HG02981 (cell line): ENCODE measurements around the gene CTDSPL.

ENCODE experiments used
- ATAC-seq: cut with Tn5 transposase; IDR thresholded peaks from one replicate; pipeline ENCODE4 v1.9.1; 2021; ENCODE audit warnings: mild to moderate bottlenecking, moderate library complexity; ENCODE audit not compliant: unreplicated experiment

Gene CTDSPL

DNA sequence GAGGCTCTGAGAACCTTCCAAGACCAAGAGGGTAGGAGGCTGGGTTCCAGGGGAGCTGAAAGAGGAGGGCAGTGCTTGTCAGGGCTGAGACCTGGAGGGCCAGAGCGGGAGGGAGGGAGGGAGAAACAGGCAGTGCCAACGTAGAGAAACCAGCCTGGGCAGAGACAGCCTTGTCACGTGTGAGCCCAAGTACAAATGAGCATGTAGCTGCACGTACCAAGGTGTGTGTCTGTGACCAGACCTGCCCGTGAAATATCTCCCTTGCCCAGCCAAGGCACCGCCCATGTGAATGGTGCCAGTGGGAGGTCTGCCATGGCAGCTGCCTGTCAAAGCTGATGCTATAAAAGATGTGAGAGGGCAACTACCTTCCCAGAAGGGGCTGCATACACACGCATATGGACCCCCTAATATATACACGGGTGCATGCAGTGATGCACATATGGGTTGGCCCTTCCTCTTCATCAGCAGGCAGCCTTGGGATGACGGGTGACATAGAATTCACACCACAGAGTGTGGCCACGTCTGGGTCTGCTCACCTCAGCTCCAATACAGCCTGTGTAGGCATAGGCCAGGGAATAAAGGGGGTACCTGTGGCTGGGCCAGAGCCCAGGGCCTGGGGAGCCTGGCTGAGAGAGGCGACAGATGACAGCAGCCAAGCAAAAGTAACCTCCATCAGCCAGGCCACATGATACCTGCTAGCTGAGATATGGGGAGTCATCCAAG is 7.8 kb upstream of the CTDSPL start:
- ATAC-seq: no peak

GRCh38 chr3:37855363-37855970 is 6.2 kb upstream of the CTDSPL start:
- ATAC-seq: no peak

DNA sequence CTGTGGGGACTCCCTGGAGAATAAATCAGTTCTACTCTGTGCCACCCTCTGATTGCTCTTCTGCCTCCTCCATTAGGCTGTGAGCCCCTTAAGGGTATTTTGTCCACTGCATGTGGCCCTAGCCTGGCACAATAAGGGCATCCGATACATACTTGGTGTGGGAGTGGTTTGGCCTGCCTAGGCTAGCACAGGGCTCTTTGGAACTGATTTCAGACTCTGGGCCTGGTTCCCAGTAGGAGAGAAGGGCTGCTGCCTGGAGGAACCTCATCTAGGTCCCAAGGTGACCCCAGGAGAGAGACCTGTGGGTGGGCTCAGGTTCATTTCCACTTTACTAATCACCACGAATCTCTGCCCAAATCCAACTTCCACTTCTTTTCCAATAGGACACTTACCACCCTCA is 5.3 kb upstream of the CTDSPL start:
- ATAC-seq: no peak

DNA sequence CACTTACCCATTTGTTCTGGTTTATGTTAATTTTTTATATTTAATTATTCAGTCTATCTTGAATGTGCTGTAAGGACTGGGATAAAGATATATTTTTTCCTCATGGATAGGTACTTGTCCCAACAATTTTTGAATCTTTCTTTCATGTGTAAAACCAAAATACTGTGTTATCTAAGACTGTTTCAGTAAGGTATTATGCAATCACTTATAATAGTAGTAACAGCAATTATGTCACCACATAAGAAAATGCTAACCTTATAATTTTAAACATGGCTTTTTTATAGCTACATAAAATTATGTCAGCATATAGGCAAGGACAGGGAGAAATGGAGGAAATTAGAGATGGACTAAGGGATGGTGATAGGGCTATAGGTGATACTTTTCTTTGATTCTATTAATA is 2.9 kb upstream of the CTDSPL start:
- no peak for ATAC-seq

GRCh38 chr3:37859354-37859753 is 2.3 kb upstream of the CTDSPL start:
- ATAC-seq: no peak

DNA sequence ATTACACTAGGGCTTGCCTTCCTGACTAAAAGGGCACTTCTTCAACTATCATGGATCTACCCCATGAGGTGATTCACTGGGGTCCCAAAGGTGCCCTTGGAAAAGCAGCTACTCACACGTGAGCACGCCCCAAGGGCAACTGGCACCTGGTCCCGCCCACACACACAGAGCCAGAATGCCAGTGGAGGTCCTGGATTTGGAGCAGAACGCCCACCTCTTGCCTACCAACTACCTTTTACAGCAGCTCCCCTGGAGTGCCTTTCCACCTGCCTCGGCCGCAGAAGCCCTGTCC is 1.8 kb upstream of the CTDSPL start:
- no peak for ATAC-seq

GRCh38 chr3:37862219-37862902 is 681 bp downstream of the CTDSPL start:
- no peak for ATAC-seq

DNA sequence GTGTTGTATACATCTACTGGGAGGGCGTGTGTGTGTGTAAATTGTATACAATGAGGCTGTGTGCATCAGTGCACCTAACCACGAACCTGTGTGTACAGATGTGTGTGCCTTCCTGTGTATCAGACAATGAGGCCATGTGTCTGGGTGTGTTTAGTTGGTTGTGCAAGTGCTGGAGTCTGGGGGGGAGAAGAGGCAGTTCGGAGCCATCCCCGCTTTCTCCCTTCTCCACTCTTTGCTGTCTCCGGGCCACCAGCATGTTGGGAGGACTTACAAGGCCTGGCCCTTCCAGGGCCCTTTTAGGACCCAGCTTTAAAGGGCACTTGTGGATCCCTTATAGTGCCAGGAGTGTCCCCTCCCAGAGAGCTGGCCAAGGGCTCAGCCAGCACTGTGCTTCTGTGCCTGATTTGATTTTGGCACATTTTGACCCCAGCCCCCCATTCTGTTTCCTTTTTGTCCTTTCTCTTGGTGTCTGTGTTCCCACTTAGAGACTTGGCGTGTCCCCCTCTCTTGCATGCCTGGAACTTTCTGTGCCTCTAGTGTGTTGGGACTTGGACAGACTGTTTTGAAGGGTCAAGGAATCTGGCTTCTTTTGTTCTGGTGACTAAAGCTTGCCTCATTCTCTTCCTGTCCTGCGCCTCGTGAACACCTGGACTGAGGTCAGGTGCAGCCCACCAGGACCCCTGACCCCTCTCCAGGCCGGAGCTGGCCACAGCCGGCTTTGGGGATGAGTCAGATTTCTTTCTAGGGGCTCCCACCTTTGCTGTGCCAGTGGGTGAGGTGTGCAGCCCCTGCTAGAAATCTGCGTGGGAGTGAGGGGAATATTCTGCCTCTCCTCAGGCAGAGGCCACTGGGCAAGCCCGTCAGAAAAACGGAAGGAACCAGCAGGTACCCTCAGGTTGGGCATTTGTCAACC is 1.5 kb downstream of the CTDSPL start:
- no peak for ATAC-seq

DNA sequence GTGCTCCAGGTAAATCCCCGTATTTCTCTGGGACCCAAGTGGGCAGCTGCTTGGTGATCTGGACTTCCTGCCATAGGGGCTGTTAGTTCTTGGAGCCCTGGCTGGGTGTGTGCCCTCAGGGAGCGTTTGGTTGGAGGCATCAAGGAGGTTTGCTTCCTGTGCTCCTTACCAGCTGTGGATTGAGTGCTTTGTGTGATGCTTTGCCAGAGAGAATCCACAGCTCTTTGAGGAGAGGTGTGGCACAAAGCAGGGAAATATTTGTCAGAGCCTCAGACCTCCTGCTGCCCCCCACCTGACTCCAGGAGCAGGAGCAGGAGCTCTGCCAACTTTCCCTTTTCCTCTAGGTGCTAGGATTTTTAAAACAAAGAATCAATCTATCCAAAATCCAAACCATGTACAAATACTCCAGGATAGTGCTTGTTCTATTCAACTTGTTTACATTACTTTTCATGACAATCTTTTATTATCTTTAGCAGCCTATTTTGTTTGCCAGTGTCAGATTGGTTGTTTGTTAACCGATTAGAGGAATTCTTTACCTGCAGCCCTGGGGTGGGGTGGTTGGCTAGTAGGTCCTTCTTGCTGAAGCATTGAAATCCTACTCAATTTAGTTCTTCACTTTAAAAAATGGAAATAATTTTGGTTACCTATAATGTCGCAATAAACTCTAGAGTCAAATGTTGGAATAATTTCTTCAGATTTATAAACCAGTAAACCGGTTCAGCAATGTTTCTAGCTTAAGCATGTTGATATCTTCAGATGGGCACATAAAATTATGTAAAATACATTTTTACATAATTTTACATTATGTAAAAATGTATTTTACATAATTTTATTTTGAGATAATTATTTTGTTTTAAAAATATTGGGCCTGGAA is 2.5 kb downstream of the CTDSPL start:
- no peak for ATAC-seq

- no peak for ATAC-seq
Measured at GRCh38 chr3:37864904-37865303, 3.2 kb downstream of the CTDSPL start.

GRCh38 chr3:37867144-37867543 is 5.5 kb downstream of the CTDSPL start:
- ATAC-seq: no peak

DNA sequence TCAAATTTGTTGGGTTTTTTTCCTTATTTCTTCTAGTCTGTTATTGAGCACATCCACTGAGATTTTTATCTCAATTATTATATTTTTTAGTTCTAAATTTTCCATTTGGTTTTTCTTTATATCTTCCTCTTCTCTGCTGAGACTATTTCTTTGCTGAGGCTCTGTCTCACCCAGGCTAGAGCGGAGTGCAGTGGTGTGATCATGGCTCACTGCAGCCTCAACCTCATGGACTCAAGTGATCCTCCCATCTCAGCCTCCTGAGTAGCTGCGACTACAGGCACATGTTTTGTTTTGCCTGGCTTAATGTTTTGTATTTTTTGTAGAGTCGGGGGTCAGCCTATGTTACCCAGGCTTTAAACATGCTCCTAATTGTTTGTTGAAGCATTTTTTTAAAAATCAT is 10.2 kb downstream of the CTDSPL start:
- no peak for ATAC-seq

DNA sequence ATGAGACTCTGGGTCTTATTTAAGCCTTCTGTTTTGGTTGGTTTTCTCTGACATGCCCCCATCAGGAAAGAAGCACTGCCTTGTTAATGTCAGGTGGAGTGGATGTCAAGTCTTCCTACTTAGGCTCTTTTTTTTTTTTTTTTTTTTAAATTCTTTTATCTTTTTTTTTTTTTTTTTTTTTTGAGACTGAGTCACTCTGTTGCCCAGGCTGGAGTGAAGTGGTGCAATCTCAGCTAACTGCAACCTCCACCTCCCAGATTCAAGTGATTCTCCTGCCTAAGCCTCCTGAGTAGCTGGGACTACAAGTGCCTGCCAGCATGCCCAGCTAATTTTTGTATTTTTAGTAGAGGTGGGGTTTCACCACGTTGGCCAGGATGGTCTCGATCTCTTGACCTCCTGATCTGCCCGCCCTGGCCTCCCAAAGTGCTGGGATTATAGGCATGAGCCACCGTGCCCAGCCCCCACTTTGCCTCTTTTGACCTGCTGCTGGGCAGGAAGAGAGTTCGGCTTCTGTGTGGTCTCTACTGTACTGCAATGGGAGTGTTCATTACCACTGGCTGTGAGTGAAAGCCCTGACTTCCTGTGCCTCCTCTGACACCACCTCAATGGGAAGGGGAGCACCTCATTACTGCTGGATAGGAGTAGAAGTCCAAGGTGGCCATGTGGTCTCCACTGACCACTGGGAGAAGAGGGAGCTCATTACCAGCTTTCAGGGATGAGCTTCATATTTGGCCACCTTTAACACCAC is 10.9 kb downstream of the CTDSPL start:
- ATAC-seq: no peak

- ATAC-seq: no peak
Measured at GRCh38 chr3:37876279-37876678, 14.6 kb downstream of the CTDSPL start.

GRCh38 chr3:37882711-37883110 is 21.0 kb downstream of the CTDSPL start:
- ATAC-seq: no peak

GRCh38 chr3:37885814-37886213 is 24.1 kb downstream of the CTDSPL start:
- no peak for ATAC-seq

DNA sequence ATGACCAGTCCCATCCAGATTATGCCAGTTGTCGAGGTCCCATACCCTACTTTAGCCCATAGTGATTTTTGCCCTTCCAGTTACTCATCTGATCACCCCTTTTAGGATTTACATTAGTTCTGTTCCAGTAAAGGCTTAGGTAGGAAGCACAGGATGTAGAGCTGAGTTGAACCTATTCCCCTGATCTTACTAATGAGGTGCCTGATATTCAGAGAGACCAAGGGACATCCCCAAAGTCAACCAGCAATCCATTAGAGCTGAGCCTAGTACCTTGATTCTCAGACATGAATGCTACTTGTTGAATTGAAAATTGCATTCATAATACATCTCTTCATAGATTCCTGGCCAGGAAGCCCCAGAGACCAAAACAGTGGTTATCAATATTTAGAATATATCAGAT is 24.7 kb downstream of the CTDSPL start:
- no peak for ATAC-seq

GRCh38 chr3:37887062-37887461 is 25.4 kb downstream of the CTDSPL start:
- ATAC-seq: no peak

- ATAC-seq: no peak
Measured at GRCh38 chr3:37887824-37888223, 26.1 kb downstream of the CTDSPL start.

DNA sequence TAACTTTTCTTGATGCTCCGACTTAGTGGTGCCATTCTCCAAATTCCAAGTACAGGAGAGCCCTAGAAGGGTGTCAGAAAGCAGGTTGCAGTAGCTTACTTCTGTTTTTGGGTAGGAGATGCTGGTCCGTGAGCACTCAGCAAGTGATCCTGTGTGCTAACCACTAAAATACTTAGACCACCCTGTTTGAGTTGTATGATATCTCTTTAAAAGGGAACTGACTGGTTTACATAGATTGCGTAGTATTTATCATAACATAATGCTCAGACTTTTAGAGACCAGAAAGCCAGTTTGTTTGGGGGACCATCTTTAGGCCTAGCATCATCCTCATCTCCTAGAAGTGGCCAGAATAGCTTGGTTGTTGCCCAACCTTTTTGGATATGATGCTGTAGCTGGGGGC is 26.7 kb downstream of the CTDSPL start:
- ATAC-seq: no peak
